Caco-2 (cell line): ENCODE results near the gene CNDP1. TPM values are rescaled to one million over a fixed set of nuclear protein-coding genes. Genes with fewer than 3 reads are reported as not detected.

ENCODE experiments used
- BruUV-seq: library from RNA; stranded (reverse); fragments of 400-500 nt; replicated peaks from 2 replicates; lab custom pipeline; 2021; lab: Mats Ljungman, UMichigan
- CTCF ChIA-PET: fragments of 300-600 bp; sonication (Branson Sonifier 250); formaldehyde crosslinking; loops from one replicate; lab custom pipeline; 2022; ENCODE audit warnings: antibody characterized with exemption; lab: Charles Lee
- POLR2A ChIA-PET: fragments of 300-600 bp; sonication (Branson Sonifier 250); formaldehyde crosslinking; loops from one replicate; lab custom pipeline; 2022; ENCODE audit warnings: antibody characterized with exemption; lab: Charles Lee
- DNase-seq, 2 experiments: peaks; one replicate each; pipeline versions ENCODE4 v3.0.0 to v3.0.0-alpha.2; 2020 to 2022
- H3K27me3 ChIP-seq: replicated peaks from 2 replicates; pipeline ENCODE4 v1.6.0; 2011; ENCODE audit warnings: low read length; ENCODE audit not compliant: control insufficient read depth, insufficient read depth
- H3K36me3 ChIP-seq: 2 replicates; pipeline ENCODE4 v1.5.1; 2011; ENCODE audit warnings: low read length; ENCODE audit not compliant: control insufficient read depth, insufficient read depth
- H3K4me1 ChIP-seq: fragments of 250-450 bp; sonication (Bioruptor Pico); 2 replicates; pipeline ENCODE4 v1.5.1; 2020; ENCODE audit warnings: mild to moderate bottlenecking
- H3K4me3 ChIP-seq: 2 replicates; pipeline ENCODE4 v1.5.1; 2011; ENCODE audit warnings: low read depth, mild to moderate bottlenecking, control low read depth, low read length
- H3K9me3 ChIP-seq: fragments of 250-450 bp; sonication (Bioruptor Pico); 2 replicates; pipeline ENCODE4 v1.5.1; 2020; ENCODE audit warnings: mild to moderate bottlenecking, moderate library complexity
- H3K27ac Mint-ChIP-seq: one replicate; pipeline ENCODE4 v1.8.0; 2022; ENCODE audit warnings: mixed read lengths; ENCODE audit not compliant: unreplicated experiment
- H3K27me3 Mint-ChIP-seq: one replicate; pipeline ENCODE4 v1.8.0; 2022; ENCODE audit warnings: mixed read lengths; ENCODE audit not compliant: insufficient read depth, unreplicated experiment
- H3K36me3 Mint-ChIP-seq: one replicate; pipeline ENCODE4 v1.8.0; 2022; ENCODE audit warnings: mild to moderate bottlenecking, mixed read lengths; ENCODE audit not compliant: insufficient read depth, unreplicated experiment
- H3K4me1 Mint-ChIP-seq: one replicate; pipeline ENCODE4 v1.8.0; 2022; ENCODE audit warnings: low read depth, mixed read lengths; ENCODE audit not compliant: unreplicated experiment
- H3K4me3 Mint-ChIP-seq: one replicate; pipeline ENCODE4 v1.8.0; 2022; ENCODE audit warnings: mild to moderate bottlenecking, moderate library complexity, mixed read lengths; ENCODE audit not compliant: unreplicated experiment
- H3K9me3 Mint-ChIP-seq: one replicate; pipeline ENCODE4 v1.8.0; 2022; ENCODE audit warnings: mixed read lengths; ENCODE audit not compliant: unreplicated experiment
- CTCF ChIP-seq, 2 experiments: fragments of 200-600 bp in 1 of 2; IDR thresholded peaks; 1 replicate in 1 of 2; 2 replicates in 1 of 2; pipeline versions ENCODE4 v1.5.1 to v1.8.0; 2011 to 2022; ENCODE audit warnings: antibody characterized with exemption in 1 of 2, control low read depth in 1 of 2, inconsistent platforms in 1 of 2, low read depth in 1 of 2, low read length in 1 of 2, mild to moderate bottlenecking in 1 of 2, moderate library complexity in 1 of 2; ENCODE audit not compliant: insufficient read depth in 1 of 2, severe bottlenecking in 1 of 2, unreplicated experiment in 1 of 2
- intact Hi-C: fragments of 100-400 bp; cut with micrococcal nuclease; formaldehyde crosslinking; loops from one replicate; pipeline ENCODE4 v1.10.0; 2022; ENCODE audit not compliant: unreplicated experiment
- total RNA-seq: library from RNA; stranded (reverse); gene quantifications from 2 replicates; pipeline ENCODE4 v1.2.3, GENCODE V29; 2022

CNDP1 gene
- total RNA-seq, 1 experiment from 2014 or later, result 0.48 TPM

- Mint-ChIP-seq H3K27me3 (no peaks in the 10 kb centered on the region), H3K4me3 (no peak overlapping the region), H3K36me3 (no peaks in the 10 kb centered on the region), H3K4me1 (no peaks in the 10 kb centered on the region), H3K9me3 (no peaks in the 10 kb centered on the region), H3K27ac (no peak overlapping the region)
- ChIA-PET POLR2A (no interaction called here), CTCF (interaction anchor here (0.7 to 1.0 kb wide), 2 partner anchors 26 to 196 kb away, joined by 3 read pairs; no protein-coding TSS in a partner anchor)
- no TSS peak for BruUV-seq
- H3K9me3 ChIP-seq, result no peaks in the 10 kb centered on the region
- peak; percentile 11 to 29 for TF ChIP-seq CTCF (IDR thresholded peaks at IDR 0.05; ENCODE audit: insufficient read depth in 1 of 2, low read depth in 1 of 2, low read length in 1 of 2, severe bottlenecking in 1 of 2, unreplicated experiment in 1 of 2)
- H3K4me1 ChIP-seq, result no peaks in the 10 kb centered on the region
- no peaks in the 10 kb centered on the region for H3K27me3 ChIP-seq
- no peaks in the 10 kb centered on the region for H3K36me3 ChIP-seq
- H3K4me3 ChIP-seq, result no peak overlapping the region
- intact Hi-C loops, result no loop called here
- no peak for DNase-seq
Measured at GRCh38 chr18:74623047-74623816, 88.9 kb downstream of the CNDP1 start.

GRCh38 chr18:74624466-74624865 is 90.2 kb downstream of the CNDP1 start:
- no peak for DNase-seq
- no peak overlapping the region for H3K27ac Mint-ChIP-seq
- H3K36me3 ChIP-seq, result no peaks in the 10 kb centered on the region
- ChIA-PET POLR2A (interaction anchor here (0.6 kb wide), 1 partner anchor 586 kb away, joined by 7 read pairs; the partner anchor contains the start of gene TSHZ1), CTCF (no interaction called here)
- H3K36me3 Mint-ChIP-seq, result no peaks in the 10 kb centered on the region
- no peaks in the 10 kb centered on the region for H3K27me3 ChIP-seq
- no peak for TF ChIP-seq CTCF (IDR thresholded peaks at IDR 0.05; ENCODE audit: insufficient read depth in 1 of 2, low read depth in 1 of 2, low read length in 1 of 2, severe bottlenecking in 1 of 2, unreplicated experiment in 1 of 2)
- H3K4me3 ChIP-seq, result no peak overlapping the region
- H3K27me3 Mint-ChIP-seq, result no peaks in the 10 kb centered on the region
- H3K9me3 ChIP-seq, result no peaks in the 10 kb centered on the region
- no peak overlapping the region for H3K4me3 Mint-ChIP-seq
- no peaks in the 10 kb centered on the region for H3K4me1 ChIP-seq
- H3K9me3 Mint-ChIP-seq, result no peaks in the 10 kb centered on the region
- intact Hi-C loops, result no loop called here
- H3K4me1 Mint-ChIP-seq, result no peaks in the 10 kb centered on the region
- no TSS peak for BruUV-seq

GRCh38 chr18:74625157-74625556 is 90.9 kb downstream of the CNDP1 start:
- DNase-seq, result no peak
- BruUV-seq, result no TSS peak
- POLR2A ChIA-PET, result no interaction called here
- no peaks in the 10 kb centered on the region for H3K9me3 ChIP-seq
- Mint-ChIP-seq H3K4me3 (no peak overlapping the region), H3K4me1 (no peaks in the 10 kb centered on the region), H3K9me3 (no peaks in the 10 kb centered on the region), H3K27me3 (no peaks in the 10 kb centered on the region), H3K27ac (no peak overlapping the region), H3K36me3 (no peaks in the 10 kb centered on the region)
- intact Hi-C loops, result no loop called here
- CTCF ChIA-PET, result no interaction called here
- no peak for TF ChIP-seq CTCF (IDR thresholded peaks at IDR 0.05; ENCODE audit: insufficient read depth in 1 of 2, low read depth in 1 of 2, low read length in 1 of 2, severe bottlenecking in 1 of 2, unreplicated experiment in 1 of 2)
- H3K4me3 ChIP-seq, result no peak overlapping the region
- H3K36me3 ChIP-seq, result no peaks in the 10 kb centered on the region
- no peaks in the 10 kb centered on the region for H3K4me1 ChIP-seq
- H3K27me3 ChIP-seq, result no peaks in the 10 kb centered on the region
